ENCODE results near the gene PLA2G4A. TPM values are rescaled to one million over a fixed set of nuclear protein-coding genes. Genes with fewer than 3 reads are reported as not detected.

Gene PLA2G4A
- total RNA-seq, 4 donors from 2014 or later, result 11.0 to 13.8 (median 11.6) TPM

DNA sequence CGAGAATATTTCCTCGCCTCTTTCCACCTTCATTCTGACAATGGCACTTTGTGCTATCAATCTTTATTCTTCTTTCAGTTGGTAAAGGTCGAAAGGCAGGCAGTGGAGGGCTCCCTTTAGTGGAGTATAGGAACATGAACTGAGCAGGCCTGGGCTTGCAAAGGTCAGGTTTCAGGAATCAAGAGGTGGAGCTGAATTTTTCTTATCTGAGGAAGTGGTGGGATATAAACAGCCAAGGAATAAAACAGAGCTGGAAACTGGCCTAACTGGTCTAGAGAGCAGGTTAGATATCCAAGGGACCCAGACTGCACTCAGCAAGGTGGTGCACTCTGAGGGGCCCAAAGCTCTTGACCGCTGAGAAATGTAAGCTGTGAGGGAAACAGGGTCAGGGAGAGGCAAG lies 99.1 kb downstream of the PLA2G4A start:
- 76% methylated on average over 4 of the region's 4 CpGs for WGBS
- no peak for DNase-seq (ENCODE audit: low spot score in 2 of 2)
- Histone ChIP-seq H3K27ac (no peak overlapping the region), H3K9me3 (no peaks in the 10 kb centered on the region), H3K4me3 (no peak overlapping the region), H3K27me3 (no peaks in the 10 kb centered on the region), H3K4me1 (peaks cover 9% of the 10 kb centered on the region), H3K36me3 (no peaks in the 10 kb centered on the region)
- TF ChIP-seq POLR2A (IDR thresholded peaks at IDR 0.05) (no peak), POLR2AphosphoS5 (IDR thresholded peaks at IDR 0.05) (no peak), EP300 (IDR thresholded peaks at IDR 0.05) (no peak)
- TF ChIP-seq, protein P1, sequence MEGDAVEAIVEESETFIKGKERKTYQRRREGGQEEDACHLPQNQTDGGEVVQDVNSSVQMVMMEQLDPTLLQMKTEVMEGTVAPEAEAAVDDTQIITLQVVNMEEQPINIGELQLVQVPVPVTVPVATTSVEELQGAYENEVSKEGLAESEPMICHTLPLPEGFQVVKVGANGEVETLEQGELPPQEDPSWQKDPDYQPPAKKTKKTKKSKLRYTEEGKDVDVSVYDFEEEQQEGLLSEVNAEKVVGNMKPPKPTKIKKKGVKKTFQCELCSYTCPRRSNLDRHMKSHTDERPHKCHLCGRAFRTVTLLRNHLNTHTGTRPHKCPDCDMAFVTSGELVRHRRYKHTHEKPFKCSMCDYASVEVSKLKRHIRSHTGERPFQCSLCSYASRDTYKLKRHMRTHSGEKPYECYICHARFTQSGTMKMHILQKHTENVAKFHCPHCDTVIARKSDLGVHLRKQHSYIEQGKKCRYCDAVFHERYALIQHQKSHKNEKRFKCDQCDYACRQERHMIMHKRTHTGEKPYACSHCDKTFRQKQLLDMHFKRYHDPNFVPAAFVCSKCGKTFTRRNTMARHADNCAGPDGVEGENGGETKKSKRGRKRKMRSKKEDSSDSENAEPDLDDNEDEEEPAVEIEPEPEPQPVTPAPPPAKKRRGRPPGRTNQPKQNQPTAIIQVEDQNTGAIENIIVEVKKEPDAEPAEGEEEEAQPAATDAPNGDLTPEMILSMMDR (IDR thresholded peaks at IDR 0.05), result no peak

DNA sequence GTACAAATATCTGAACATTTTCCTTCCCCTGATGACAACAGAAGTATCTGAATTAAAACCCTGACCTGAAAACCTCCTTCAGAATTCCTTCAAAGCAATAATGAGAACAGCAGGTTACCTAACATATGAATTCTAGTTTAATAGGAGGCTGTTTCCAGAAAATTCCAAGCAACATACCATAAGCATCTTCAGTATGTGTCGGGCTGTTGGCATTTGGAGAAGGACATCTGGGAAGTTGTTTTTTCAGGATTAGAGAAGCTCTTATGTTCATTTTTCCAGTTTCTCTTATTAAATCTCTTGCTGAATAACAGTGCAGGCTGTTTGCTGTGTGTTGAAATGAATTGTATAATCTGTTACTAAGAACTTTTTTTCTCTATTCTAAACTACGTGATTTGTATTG lies 101.5 kb downstream of the PLA2G4A start:
- no peaks in the 10 kb centered on the region for H3K36me3 ChIP-seq
- no peak overlapping the region for H3K4me3 ChIP-seq
- TF ChIP-seq, protein P1 (IDR thresholded peaks at IDR 0.05), result no peak
- H3K9me3 ChIP-seq, result no peaks in the 10 kb centered on the region
- peaks cover 9% of the 10 kb centered on the region for H3K4me1 ChIP-seq
- WGBS, result 84% methylated on average over 2 of the region's 2 CpGs
- no peak for DNase-seq (ENCODE audit: low spot score in 2 of 2)
- no peaks in the 10 kb centered on the region for H3K27me3 ChIP-seq
- no peak overlapping the region for H3K27ac ChIP-seq

DNA sequence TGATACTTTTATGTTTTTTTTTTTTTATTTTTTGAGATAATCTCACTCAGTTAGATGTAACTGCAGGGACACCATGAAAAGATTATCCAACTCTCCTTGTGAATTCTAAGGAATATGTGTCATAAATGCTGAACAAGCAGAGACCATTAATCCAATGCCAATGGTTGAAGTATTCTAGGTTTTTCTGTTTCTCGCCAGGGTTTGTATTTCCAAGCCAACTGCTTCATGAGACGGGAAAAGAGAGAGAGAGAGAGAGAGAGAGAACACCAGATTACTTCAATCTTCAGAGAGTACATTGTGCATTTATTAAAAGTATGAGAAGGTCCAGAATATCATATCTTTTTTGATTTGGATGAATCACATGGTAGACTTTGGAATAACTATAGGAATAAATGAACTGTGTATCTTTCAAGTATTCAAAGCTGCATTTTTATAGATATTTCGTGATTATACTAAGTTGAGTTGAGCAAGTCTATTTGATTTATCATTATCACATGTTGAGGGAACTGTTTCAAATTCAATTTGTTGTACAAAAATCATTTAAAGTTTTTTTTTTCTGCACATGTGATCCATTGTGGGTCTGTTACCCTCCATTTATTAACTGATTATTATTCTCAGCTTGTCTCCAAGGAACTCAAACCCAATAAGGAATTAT lies 108.4 kb downstream of the PLA2G4A start:
- H3K9me3 ChIP-seq, result no peaks in the 10 kb centered on the region
- H3K4me1 ChIP-seq, result no peaks in the 10 kb centered on the region
- WGBS, result 68% methylated on average over 3 of the region's 3 CpGs
- no peak overlapping the region for H3K4me3 ChIP-seq
- peaks cover 8% of the 10 kb centered on the region for H3K36me3 ChIP-seq
- TF ChIP-seq, protein P1 (IDR thresholded peaks at IDR 0.05), result no peak
- DNase-seq (ENCODE audit: low spot score in 2 of 2), result no peak
- no peak overlapping the region for H3K27ac ChIP-seq
- H3K27me3 ChIP-seq, result no peaks in the 10 kb centered on the region

DNA sequence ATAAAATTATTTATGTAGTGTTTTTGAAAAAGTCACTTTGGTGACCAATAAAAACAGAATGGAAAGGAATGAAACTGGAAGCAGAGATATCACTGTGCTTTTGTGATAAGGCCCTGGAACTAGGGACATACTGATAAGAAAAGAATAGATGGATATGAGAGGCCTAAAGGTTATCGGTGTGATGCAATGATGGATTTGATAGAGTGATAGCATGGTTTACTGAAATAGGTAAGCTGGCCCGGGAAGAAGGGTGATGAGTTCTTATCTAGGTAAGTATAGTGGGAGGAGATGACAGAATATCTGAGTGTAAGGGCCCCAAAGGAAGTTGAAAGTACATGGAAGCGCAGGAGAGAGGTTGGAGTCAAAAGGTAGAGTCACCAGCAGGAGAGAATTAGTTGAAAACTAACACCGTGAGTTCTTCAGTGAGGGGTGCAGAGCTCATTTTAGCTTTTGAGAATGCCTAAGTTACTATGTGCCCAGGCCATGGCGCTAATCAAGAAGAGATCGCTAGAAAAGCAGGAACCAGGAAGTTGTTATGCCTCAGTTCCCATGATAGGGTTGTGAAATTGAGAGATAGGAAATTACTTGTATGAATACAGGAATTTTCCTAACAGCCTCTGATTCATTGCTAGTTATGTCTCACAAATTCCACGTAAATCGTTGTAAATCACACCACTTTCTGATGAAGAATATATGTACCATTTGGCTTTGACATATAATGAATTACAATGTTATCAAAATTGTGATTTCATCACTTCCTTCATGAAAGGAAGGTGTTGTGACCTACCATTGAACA lies 115.3 kb downstream of the PLA2G4A start:
- H3K36me3 ChIP-seq, result peaks cover 8% of the 10 kb centered on the region
- TF ChIP-seq, protein P1 (IDR thresholded peaks at IDR 0.05), result no peak
- TF ChIP-seq POLR2AphosphoS5 (IDR thresholded peaks at IDR 0.05), result no peak
- no peak for TF ChIP-seq POLR2A (IDR thresholded peaks at IDR 0.05)
- no peak for TF ChIP-seq EP300 (IDR thresholded peaks at IDR 0.05)
- H3K27ac ChIP-seq, result no peak overlapping the region
- H3K9me3 ChIP-seq, result no peaks in the 10 kb centered on the region
- 85% methylated on average over 8 of the region's 8 CpGs for WGBS
- H3K27me3 ChIP-seq, result no peaks in the 10 kb centered on the region
- no peaks in the 10 kb centered on the region for H3K4me1 ChIP-seq
- H3K4me3 ChIP-seq, result no peak overlapping the region
- no peak for DNase-seq (ENCODE audit: low spot score in 2 of 2)

DNA sequence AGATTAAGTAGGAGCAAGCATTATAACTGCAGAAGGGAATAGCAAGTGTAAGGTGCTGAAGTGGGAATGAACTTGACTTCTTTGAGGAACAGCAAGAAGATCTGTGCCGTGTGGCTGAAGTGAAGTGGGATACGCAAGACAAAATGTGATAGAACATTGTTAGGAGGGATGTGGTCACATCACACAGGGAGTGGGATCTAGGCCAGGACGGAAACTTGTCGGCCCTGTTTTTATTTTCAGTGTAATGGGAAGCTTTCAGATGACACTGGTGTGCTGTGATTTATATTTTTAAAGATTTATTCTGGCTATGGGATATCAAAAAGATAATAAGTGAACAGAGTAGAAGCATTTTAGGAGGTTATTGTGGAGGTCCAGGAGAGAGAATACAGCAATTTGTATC lies 116.4 kb downstream of the PLA2G4A start:
- WGBS, result 92% methylated on average over 4 of the region's 4 CpGs
- Histone ChIP-seq H3K27me3 (no peaks in the 10 kb centered on the region), H3K27ac (no peak overlapping the region), H3K9me3 (no peaks in the 10 kb centered on the region), H3K4me1 (no peaks in the 10 kb centered on the region), H3K36me3 (peaks cover 6% of the 10 kb centered on the region), H3K4me3 (no peak overlapping the region)
- DNase-seq (ENCODE audit: low spot score in 2 of 2), result no peak
- no peak for TF ChIP-seq EP300 (IDR thresholded peaks at IDR 0.05)
- no peak for TF ChIP-seq POLR2A (IDR thresholded peaks at IDR 0.05)
- TF ChIP-seq POLR2AphosphoS5 (IDR thresholded peaks at IDR 0.05), result no peak
- TF ChIP-seq, protein P1 (IDR thresholded peaks at IDR 0.05), result no peak

All from suprapubic skin (tissue), 4 donors.